COLO829 (cell line): Measurements from ENCODE around the gene HIGD1C.
"Not testable (repeated sequence)": the region's sequence is repeated elsewhere in the genome, so short reads cannot be mapped to it uniquely, and the experiment has no call there.

ENCODE experiments used
- DNase-seq: peaks from one replicate; pipeline ENCODE4 v3.0.0; 2012; ENCODE audit warnings: low spot score

The HIGD1C gene

DNA sequence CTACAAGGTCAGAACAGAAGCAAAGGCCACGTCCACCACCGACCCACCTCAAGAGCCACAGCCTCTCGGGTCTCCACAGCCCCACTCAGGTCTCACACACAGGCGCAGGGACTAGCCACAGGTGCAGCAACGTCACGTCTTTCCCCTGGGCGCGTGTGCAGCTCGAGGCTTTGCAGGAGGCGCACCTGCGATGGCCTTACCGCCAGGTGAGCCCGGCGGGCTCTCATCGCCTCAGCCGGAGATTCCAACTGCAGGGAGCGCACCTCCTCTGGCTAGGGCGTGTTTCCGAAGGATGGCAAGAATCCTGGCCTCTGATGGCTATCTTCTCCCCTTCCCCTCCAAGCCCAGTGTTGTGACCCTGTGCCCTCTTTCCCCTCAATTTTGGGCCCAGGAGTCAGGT, at the start of gene HIGD1C:
Gene HIGD1C, plus strand, starts transcription at position 35 of the 400 bp plus-strand sequence. CDS start 1,455 bp downstream, outside the sequence.
- DNase-seq, result no peak

- not testable (repeated sequence) for DNase-seq
Observed at GRCh38 chr12:50908479-50908878, 43.9 kb upstream of the HIGD1C start.

DNA sequence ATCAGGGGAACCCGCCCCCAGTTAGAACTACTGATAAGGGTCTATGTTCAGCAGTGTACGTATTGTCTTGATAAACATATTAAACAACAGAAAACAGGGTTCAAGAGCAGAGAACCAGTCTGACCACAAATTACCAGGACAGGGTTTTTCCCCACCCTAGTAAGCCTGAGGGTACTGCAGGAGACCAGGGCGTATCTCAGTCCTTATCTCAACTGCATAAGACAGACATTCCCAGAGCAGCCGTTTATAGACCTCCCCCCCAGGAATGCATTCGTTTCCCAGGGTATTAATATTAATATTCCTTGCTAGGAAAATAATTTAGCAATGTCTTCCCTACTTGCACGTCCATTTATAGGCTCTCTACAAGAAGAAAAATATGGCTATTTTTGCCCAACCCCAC, 40.0 kb upstream of the HIGD1C start:
- DNase-seq, result not testable (repeated sequence)

GRCh38 chr12:50913224-50913623, 39.1 kb upstream of the HIGD1C start:
- no peak for DNase-seq

GRCh38 chr12:50914872-50915484, 37.4 kb upstream of the HIGD1C start:
- no peak for DNase-seq

- no peak for DNase-seq
Observed at GRCh38 chr12:50916292-50916691, 36.1 kb upstream of the HIGD1C start.

GRCh38 chr12:50918584-50919316, 33.6 kb upstream of the HIGD1C start:
- no peak for DNase-seq

DNA sequence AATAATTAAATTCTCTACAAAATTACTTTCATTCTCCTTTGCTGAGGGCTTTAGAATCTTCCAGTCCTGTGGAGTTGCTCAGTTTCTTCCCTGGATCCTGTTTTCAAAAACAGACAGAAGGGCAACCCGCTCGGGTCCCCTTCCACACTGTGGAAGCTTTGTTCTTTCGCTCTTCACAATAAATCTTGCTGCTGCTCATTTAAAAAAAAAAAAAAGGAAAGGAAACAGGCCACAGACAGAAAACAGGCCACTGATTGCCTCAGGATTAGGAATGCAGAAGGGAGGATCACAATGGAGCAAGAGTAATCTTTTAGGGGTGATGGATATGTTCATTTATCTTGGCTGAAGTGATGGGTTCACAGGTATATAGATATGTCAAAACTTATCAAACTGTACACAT, 29.5 kb upstream of the HIGD1C start:
- no peak for DNase-seq

DNA sequence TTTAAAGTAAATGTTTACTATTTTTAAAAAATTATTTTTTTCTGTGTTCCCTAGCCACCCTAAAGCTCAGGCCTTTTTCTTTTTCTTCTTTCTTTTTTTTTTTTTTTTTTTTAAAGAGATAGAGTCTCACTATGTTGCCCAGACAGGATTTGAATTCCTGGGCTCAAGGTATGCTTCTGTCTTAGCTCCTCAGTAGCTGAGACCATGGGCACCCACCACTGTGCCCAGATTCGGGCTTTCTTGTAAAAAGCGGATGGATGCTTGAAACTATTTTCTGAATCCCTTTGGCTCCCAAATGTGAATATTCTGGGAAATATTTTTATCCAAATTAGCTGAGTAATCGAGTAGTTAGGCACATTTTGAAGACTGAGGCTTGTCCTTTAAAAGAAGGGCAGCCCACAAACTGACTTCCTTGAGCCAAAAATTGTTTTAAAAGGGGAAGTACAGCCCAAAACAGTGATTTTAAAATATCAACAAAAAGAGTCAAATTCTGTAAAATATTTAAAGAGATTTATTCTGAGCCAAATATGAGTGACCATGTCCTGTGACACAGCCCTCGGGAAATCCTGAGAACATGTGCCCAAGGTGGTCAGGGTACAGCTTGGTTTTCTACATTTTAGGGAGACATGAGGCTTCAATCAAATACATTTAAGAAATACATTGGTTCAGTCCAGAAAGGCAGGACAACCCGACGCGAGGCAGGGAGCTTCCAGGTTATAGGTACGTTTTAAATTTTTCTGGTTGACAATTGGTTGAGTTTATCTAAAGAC, 28.8 kb upstream of the HIGD1C start:
- DNase-seq, result no peak

GRCh38 chr12:50924131-50924438, 28.3 kb upstream of the HIGD1C start:
- DNase-seq, result no peak

DNA sequence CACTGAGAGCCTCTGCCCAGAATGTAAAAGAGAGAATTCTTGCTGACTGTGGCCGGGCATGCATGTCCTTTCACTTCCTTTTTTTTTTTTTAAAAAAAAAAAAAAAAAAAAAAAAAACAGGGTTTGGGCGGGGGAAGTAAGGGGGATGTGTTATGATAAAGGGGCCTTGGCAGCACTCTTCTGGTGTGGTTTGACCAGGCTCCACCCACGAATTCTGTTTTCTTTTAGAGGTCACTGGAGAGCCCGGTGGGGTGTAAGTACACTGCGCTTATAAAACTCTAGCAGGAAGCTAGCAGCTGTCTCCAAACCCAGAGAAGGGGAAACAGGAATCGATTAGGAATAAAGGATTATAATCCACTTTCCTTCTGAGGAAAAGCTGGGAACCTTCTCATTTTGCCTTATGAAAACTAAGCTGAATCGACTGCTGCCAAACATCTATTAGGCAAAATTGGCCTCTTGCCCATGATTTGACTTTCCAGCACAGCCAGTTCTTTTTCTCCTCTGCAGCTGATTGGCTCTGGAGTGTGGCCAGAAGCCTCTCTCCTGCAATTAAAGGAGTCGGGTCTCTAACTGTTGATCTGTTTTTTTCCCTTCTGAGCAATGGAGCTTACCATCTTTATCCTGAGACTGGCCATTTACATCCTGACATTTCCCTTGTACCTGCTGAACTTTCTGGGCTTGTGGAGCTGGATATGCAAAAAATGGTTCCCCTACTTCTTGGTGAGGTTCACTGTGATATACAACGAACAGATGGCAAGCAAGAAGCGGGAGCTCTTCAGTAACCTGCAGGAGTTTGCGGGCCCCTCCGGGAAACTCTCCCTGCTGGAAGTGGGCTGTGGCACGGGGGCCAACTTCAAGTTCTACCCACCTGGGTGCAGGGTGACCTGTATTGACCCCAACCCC, 27.7 kb upstream of the HIGD1C start:
- peak; percentile 49 for DNase-seq

DNA sequence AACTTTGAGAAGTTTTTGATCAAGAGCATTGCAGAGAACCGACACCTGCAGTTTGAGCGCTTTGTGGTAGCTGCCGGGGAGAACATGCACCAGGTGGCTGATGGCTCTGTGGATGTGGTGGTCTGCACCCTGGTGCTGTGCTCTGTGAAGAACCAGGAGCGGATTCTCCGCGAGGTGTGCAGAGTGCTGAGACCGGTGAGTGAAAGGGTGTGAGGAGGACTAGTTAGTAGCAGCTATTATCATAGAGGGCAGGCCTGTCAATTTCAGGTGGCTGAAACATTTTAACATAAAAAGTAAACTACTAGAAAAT, 27.0 kb upstream of the HIGD1C start:
- DNase-seq, result no peak

DNA sequence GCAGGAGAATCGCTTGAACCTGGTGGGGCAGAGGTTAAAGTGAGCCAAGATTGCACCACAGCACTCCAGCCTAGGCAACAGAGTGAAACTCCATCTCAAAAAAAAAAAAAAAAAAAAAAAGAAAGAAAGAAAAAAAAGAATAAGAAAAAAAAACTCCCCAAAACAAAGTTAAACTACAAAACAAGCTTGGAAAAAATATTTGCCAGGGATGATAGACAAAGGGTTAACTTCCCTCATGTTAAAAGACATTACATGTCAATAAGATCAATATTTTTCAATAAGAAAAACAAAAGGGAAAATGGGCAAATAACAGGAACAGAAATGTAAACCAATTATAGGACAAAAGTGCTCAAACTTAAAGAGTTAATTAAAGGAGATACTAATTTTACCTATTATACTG, 26.4 kb upstream of the HIGD1C start:
- no peak for DNase-seq

GRCh38 chr12:50926415-50926814, 25.9 kb upstream of the HIGD1C start:
- DNase-seq, result no peak

DNA sequence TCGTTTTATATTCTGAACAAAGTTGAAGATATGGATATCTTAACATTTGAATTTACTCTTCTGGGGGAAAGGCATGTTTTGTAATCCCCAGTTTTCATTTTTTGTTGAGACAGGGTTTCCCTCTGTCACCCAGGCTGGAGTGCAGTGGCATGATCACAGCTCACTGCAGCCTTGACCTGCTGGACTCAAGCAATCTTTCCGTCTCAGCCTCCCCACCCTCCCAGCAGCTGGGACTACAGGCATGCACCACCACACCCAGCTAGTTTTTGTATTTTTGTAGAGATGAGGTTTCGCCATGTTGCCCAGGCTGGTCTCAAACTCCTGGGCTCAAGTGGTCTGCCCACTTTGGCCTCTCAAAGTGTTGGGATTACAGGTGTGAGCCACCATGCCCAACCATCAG, 25.4 kb upstream of the HIGD1C start:
- DNase-seq, result not testable (repeated sequence)

DNA sequence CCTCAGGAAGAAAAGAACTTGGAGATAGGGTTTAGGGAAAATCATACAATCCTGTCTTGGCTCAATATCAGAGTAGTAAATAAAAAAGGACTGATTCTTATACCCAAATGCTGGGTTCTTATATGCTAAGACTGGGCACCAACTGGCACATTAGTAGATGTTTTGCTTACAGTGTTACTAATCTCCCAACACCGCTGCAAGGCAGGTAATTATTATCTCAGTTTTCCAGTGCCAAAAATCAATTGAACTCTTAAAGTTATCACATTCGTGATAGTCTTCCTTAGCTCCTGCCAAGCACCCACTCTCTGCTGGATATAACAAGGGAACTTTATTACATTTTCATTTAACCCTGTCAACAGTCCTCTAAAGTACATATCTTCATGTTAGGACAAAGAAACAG, 25.0 kb upstream of the HIGD1C start:
- DNase-seq, result no peak

DNA sequence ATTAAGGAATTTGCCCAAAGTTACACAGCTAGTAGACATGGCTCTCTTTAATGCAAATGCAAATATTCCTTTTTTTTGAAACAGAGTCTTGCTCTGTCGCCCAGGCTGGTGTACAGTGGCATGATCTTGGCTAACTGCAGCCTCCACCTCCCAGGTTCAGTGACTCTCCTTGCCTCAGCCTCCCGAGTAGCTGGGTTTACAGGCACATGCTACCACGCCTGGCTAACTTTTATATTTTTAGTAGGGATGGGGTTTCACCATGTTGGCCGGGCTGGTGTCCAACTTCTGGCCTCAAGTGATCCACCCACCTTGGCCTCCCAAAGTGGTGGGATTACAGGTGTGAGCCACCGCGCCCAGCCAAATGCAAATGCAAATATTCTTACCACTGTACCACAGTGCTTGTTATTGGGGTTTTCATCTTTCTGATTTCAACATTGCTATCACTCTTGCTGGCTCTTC, 24.5 kb upstream of the HIGD1C start:
- DNase-seq, result no peak

- DNase-seq, result no peak
Observed at GRCh38 chr12:50928392-50928791, 24.0 kb upstream of the HIGD1C start.

- DNase-seq, result no peak
Observed at GRCh38 chr12:50929831-50930230, 22.5 kb upstream of the HIGD1C start.

GRCh38 chr12:50930477-50930876, 21.9 kb upstream of the HIGD1C start:
- not testable (repeated sequence) for DNase-seq

- no peak for DNase-seq
Observed at GRCh38 chr12:50932787-50933280, 19.5 kb upstream of the HIGD1C start.
